ENCODE data around the gene MICAL1.

DNA sequence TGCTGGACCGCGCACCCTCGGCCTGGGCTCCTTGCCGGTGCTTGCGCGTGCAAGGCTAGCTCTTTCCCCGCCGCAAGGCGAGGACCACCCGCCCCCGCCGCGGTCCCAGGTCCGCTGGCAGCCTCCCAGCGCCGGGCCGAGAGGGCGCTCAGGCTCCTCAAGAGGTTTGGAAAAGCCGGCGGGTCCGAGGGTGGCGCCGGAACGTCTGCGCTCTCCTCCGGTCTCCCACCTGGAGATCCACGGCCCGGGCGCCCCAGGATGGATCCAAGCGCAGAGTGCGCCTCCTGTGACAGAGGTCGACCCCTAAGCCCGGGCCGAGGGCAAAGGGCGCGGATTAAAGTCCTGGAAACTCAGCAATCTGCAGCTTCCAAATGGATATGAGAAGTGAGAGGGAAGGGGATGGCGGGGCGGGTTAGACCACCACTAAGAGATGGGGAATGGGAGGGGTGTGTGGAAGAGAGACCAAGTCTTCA is 575 bp upstream of the MICAL1 start:
- no peak for TF ChIP-seq GATA2 (IDR thresholded peaks at IDR 0.05; ENCODE audit: low read depth, low read length)
- TF ChIP-seq GATA3 (IDR thresholded peaks at IDR 0.05; ENCODE audit: low read depth, low read length), result no peak

All from SH-SY5Y (cell line).